Liver (tissue), 9 donors: ENCODE results near the gene TOGARAM1. TPM values are rescaled to one million over a fixed set of nuclear protein-coding genes. Genes with fewer than 3 reads are reported as not detected.

Source experiments
- DNase-seq: peaks from one replicate; pipeline ENCODE4 v3.0.0-alpha.2; 2017; ENCODE audit warnings: low spot score
- H3K27ac ChIP-seq, 2 donors: one replicate each; pipeline ENCODE4 v1.7.0; 2013; ENCODE audit warnings: inconsistent platforms in 2 of 2, low read length in 2 of 2, control low read depth in 1 of 2, low read depth in 1 of 2, mild to moderate bottlenecking in 1 of 2
- H3K27me3 ChIP-seq, 4 donors: one replicate each; pipeline versions ENCODE4 v1.6.1 to v1.7.0; 2013; ENCODE audit warnings: low read length in 3 of 4, inconsistent platforms in 1 of 4, mild to moderate bottlenecking in 1 of 4, moderate library complexity in 1 of 4; ENCODE audit not compliant: control insufficient read depth in 4 of 4, insufficient read depth in 4 of 4
- H3K36me3 ChIP-seq, 4 donors: one replicate each; pipeline versions ENCODE4 v1.6.1 to v1.7.0; 2013; ENCODE audit warnings: low read length in 3 of 4, mild to moderate bottlenecking in 3 of 4, low read depth in 1 of 4, moderate library complexity in 1 of 4; ENCODE audit not compliant: control insufficient read depth in 4 of 4, insufficient read depth in 3 of 4
- H3K4me1 ChIP-seq, 4 donors: one replicate each; pipeline versions ENCODE4 v1.6.1 to v1.7.0; 2013; ENCODE audit warnings: low read length in 3 of 4, mild to moderate bottlenecking in 3 of 4, moderate library complexity in 1 of 4; ENCODE audit not compliant: control insufficient read depth in 4 of 4, insufficient read depth in 4 of 4
- H3K4me3 ChIP-seq, 3 donors: one replicate each; pipeline versions ENCODE4 v1.6.1 to v1.7.0; 2013; ENCODE audit warnings: low read length in 3 of 3, control low read depth in 1 of 3, low read depth in 1 of 3, mild to moderate bottlenecking in 1 of 3
- H3K9ac ChIP-seq, 2 donors: one replicate each; pipeline ENCODE4 v1.7.0; 2013; ENCODE audit warnings: low read length in 2 of 2, mild to moderate bottlenecking in 2 of 2, moderate library complexity in 2 of 2, control low read depth in 1 of 2, low read depth in 1 of 2
- H3K9me3 ChIP-seq, 4 donors: one replicate each; pipeline versions ENCODE4 v1.6.1 to v1.7.0; 2013; ENCODE audit warnings: low read length in 3 of 4; ENCODE audit not compliant: control insufficient read depth in 4 of 4
- ATF3 ChIP-seq: IDR thresholded peaks from 2 replicates; pipeline ENCODE4 v1.6.1; 2016; ENCODE audit warnings: antibody characterized with exemption
- CTCF ChIP-seq: fragments of 150-350 bp; IDR thresholded peaks from 2 replicates; pipeline ENCODE4 v1.5.1; 2017; ENCODE audit warnings: improper control_type of control experiment, low read depth, low read length; ENCODE audit not compliant: missing input control
- EGR1 ChIP-seq, 2 donors: IDR thresholded peaks; 2 replicates each; pipeline ENCODE4 v1.6.1; 2016 to 2018; ENCODE audit warnings: antibody characterized with exemption in 2 of 2, low read depth in 2 of 2
- FOXA1 ChIP-seq: IDR thresholded peaks from 2 replicates; pipeline ENCODE4 v1.6.1; 2016; ENCODE audit warnings: antibody characterized with exemption
- FOXA2 ChIP-seq: IDR thresholded peaks from 2 replicates; pipeline ENCODE4 v1.6.1; 2016; ENCODE audit warnings: antibody characterized with exemption
- GABPA ChIP-seq, 2 donors: IDR thresholded peaks in 1 of 2; conservative IDR thresholded peaks in 1 of 2; 2 replicates each; pipeline ENCODE4 v1.6.1; 2016; ENCODE audit warnings: antibody characterized with exemption in 2 of 2, mild to moderate bottlenecking in 1 of 2, moderate library complexity in 1 of 2
- HNF4A ChIP-seq, 2 donors: conservative IDR thresholded peaks; 2 replicates each; pipeline ENCODE4 v1.6.1; 2016; ENCODE audit warnings: antibody characterized with exemption in 2 of 2, mild to moderate bottlenecking in 2 of 2
- MAX ChIP-seq: IDR thresholded peaks from 2 replicates; pipeline ENCODE4 v1.6.1; 2016; ENCODE audit warnings: antibody characterized with exemption
- RAD21 ChIP-seq, 2 donors: IDR thresholded peaks; 2 replicates each; pipeline ENCODE4 v1.6.1; 2016; ENCODE audit warnings: antibody characterized with exemption in 2 of 2, mild to moderate bottlenecking in 2 of 2
- RXRA ChIP-seq, 2 donors: IDR thresholded peaks; 2 replicates each; pipeline ENCODE4 v1.6.1; 2017 to 2018; ENCODE audit warnings: antibody characterized with exemption in 2 of 2, mild to moderate bottlenecking in 1 of 2
- TAF1 ChIP-seq: conservative IDR thresholded peaks from 2 replicates; pipeline ENCODE4 v1.6.1; 2016; ENCODE audit warnings: antibody characterized with exemption, mild to moderate bottlenecking
- YY1 ChIP-seq: IDR thresholded peaks from 2 replicates; pipeline ENCODE4 v1.6.1; 2016; ENCODE audit warnings: antibody characterized with exemption, mild to moderate bottlenecking
- ZBTB33 ChIP-seq: IDR thresholded peaks from 2 replicates; pipeline ENCODE4 v1.6.1; 2016; ENCODE audit warnings: antibody characterized with exemption
- WGBS: extraction: QIAGEN DNeasy Blood & Tissue Kit; methylation state at CpG from one replicate; pipeline ENCODE4 v1.1.7; 2013; 5-methylcytosine and 5-hydroxymethylcytosine counted together
- polyA plus RNA-seq, 2 donors: library from polyadenylated mRNA; stranded (reverse) in 1 of 2; unstranded in 1 of 2; fragments of 200-250 nt in 1 of 2; fragments of >200 nt in 1 of 2; fragmentation: Nextera tagmentation in 1 of 2; extraction: Ambion mirVana in 1 of 2; gene quantifications; one replicate each; pipeline versions ENCODE4 v1.2.1 to v1.2.3, GENCODE V29; 2013 to 2015
- total RNA-seq, 2 donors: library from RNA; depleted of rRNA; stranded (reverse); fragments of >200 nt; gene quantifications; one replicate each; pipeline ENCODE4 v1.2.3, GENCODE V29; 2014
- TF ChIP-seq, protein P1 (sequence below): IDR thresholded peaks from 2 replicates; pipeline ENCODE4 v1.6.1; 2016; ENCODE audit warnings: antibody characterized with exemption, mild to moderate bottlenecking
- donor health status: healthy.
- donor health status: healthy.
- donor health status: healthy.
- donor health status: healthy.
- donor health status: healthy.

Gene TOGARAM1
- total and polyA plus RNA-seq, 4 donors: 2.5 to 12.7 (median 7.5) TPM

GRCh38 chr14:44942436-44942835 lies 19.6 kb upstream of the TOGARAM1 start:
- 98% methylated on average over 1 of the region's 1 CpG for WGBS
- TF ChIP-seq FOXA2 (no peak), FOXA1 (no peak)
- no peaks in the 10 kb centered on the region for H3K4me1 ChIP-seq
- H3K27me3 ChIP-seq: no peaks in the 10 kb centered on the region
- DNase-seq: no peak
- no peaks in the 10 kb centered on the region for H3K9me3 ChIP-seq
- no peak overlapping the region for H3K9ac ChIP-seq
- no peak overlapping the region for H3K27ac ChIP-seq
- peaks cover 2 to 27% (median 23%) of the 10 kb centered on the region in 4 donors for H3K36me3 ChIP-seq
- H3K4me3 ChIP-seq: no peak overlapping the region

GRCh38 chr14:44944107-44944506 lies 17.9 kb upstream of the TOGARAM1 start:
- no peak overlapping the region for H3K4me3 ChIP-seq
- H3K27ac ChIP-seq: no peak overlapping the region
- H3K9me3 ChIP-seq: no peaks in the 10 kb centered on the region
- no peaks in the 10 kb centered on the region for H3K27me3 ChIP-seq
- no peaks in the 10 kb centered on the region for H3K4me1 ChIP-seq
- H3K36me3 ChIP-seq: peaks cover 2 to 27% (median 20%) of the 10 kb centered on the region in 4 donors
- TF ChIP-seq EGR1 (IDR thresholded peaks at IDR 0.05; ENCODE audit: low read depth in 2 of 2) (no peak), CTCF (no peak), FOXA1 (no peak), MAX (no peak), TAF1 (no peak), YY1 (no peak), GABPA (IDR thresholded peaks at IDR 0.05 in 1 of 2, conservative IDR thresholded peaks at IDR 0.05 in 1 of 2) (no peak), ATF3 (no peak), FOXA2 (no peak), RXRA (IDR thresholded peaks at IDR 0.05) (no peak), HNF4A (conservative IDR thresholded peaks at IDR 0.05) (no peak), RAD21 (IDR thresholded peaks at IDR 0.05) (no peak), ZBTB33 (no peak)
- TF ChIP-seq, protein P1, sequence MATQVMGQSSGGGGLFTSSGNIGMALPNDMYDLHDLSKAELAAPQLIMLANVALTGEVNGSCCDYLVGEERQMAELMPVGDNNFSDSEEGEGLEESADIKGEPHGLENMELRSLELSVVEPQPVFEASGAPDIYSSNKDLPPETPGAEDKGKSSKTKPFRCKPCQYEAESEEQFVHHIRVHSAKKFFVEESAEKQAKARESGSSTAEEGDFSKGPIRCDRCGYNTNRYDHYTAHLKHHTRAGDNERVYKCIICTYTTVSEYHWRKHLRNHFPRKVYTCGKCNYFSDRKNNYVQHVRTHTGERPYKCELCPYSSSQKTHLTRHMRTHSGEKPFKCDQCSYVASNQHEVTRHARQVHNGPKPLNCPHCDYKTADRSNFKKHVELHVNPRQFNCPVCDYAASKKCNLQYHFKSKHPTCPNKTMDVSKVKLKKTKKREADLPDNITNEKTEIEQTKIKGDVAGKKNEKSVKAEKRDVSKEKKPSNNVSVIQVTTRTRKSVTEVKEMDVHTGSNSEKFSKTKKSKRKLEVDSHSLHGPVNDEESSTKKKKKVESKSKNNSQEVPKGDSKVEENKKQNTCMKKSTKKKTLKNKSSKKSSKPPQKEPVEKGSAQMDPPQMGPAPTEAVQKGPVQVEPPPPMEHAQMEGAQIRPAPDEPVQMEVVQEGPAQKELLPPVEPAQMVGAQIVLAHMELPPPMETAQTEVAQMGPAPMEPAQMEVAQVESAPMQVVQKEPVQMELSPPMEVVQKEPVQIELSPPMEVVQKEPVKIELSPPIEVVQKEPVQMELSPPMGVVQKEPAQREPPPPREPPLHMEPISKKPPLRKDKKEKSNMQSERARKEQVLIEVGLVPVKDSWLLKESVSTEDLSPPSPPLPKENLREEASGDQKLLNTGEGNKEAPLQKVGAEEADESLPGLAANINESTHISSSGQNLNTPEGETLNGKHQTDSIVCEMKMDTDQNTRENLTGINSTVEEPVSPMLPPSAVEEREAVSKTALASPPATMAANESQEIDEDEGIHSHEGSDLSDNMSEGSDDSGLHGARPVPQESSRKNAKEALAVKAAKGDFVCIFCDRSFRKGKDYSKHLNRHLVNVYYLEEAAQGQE: no peak
- no peak for DNase-seq
- no peak overlapping the region for H3K9ac ChIP-seq
